ENCODE data around the gene C1orf35. TPM values are rescaled to one million over a fixed set of nuclear protein-coding genes. Genes with fewer than 3 reads are reported as not detected.

The C1orf35 gene
- total and polyA plus RNA-seq, 9 of the 15 experiments (the other 6 are each of a cell fraction or from before 2014, with no cell fraction given): 3.2 to 48.7 (median 12.5) TPM

DNA sequence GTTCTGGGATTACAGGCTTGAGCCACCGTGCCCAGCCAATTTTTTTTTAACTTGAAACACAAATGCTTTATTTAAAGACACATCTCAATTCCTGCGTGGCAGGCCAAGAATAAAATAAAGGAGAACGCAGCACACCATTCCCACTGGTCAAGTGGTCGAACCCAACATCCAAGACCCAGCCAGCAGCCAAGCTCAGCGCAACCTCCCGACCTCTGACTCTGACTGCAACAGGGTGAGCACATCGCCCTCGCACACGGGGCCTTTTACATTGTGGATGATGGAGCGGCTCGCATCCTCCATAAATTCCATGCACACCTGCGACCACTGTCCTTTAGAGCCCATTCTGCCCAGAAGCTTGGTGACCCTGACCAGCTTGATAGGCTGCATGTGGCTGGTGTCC lies 31.5 kb upstream of the C1orf35 start (continued):
- TF ChIP-seq, protein P1, sequence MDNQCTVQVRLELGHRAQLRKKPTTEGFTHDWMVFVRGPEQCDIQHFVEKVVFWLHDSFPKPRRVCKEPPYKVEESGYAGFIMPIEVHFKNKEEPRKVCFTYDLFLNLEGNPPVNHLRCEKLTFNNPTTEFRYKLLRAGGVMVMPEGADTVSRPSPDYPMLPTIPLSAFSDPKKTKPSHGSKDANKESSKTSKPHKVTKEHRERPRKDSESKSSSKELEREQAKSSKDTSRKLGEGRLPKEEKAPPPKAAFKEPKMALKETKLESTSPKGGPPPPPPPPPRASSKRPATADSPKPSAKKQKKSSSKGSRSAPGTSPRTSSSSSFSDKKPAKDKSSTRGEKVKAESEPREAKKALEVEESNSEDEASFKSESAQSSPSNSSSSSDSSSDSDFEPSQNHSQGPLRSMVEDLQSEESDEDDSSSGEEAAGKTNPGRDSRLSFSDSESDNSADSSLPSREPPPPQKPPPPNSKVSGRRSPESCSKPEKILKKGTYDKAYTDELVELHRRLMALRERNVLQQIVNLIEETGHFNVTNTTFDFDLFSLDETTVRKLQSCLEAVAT (IDR thresholded peaks at IDR 0.05): no peak
- TF ChIP-seq ZNF253 (CRISPR knock-in tag; conservative IDR thresholded peaks at IDR 0.05) (no peak), ELF1 (tag; IDR thresholded peaks at IDR 0.05) (no peak), HLTF (IDR thresholded peaks at IDR 0.05) (no peak)
- TF ChIP-seq, protein P2, sequence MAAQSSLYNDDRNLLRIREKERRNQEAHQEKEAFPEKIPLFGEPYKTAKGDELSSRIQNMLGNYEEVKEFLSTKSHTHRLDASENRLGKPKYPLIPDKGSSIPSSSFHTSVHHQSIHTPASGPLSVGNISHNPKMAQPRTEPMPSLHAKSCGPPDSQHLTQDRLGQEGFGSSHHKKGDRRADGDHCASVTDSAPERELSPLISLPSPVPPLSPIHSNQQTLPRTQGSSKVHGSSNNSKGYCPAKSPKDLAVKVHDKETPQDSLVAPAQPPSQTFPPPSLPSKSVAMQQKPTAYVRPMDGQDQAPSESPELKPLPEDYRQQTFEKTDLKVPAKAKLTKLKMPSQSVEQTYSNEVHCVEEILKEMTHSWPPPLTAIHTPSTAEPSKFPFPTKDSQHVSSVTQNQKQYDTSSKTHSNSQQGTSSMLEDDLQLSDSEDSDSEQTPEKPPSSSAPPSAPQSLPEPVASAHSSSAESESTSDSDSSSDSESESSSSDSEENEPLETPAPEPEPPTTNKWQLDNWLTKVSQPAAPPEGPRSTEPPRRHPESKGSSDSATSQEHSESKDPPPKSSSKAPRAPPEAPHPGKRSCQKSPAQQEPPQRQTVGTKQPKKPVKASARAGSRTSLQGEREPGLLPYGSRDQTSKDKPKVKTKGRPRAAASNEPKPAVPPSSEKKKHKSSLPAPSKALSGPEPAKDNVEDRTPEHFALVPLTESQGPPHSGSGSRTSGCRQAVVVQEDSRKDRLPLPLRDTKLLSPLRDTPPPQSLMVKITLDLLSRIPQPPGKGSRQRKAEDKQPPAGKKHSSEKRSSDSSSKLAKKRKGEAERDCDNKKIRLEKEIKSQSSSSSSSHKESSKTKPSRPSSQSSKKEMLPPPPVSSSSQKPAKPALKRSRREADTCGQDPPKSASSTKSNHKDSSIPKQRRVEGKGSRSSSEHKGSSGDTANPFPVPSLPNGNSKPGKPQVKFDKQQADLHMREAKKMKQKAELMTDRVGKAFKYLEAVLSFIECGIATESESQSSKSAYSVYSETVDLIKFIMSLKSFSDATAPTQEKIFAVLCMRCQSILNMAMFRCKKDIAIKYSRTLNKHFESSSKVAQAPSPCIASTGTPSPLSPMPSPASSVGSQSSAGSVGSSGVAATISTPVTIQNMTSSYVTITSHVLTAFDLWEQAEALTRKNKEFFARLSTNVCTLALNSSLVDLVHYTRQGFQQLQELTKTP (IDR thresholded peaks at IDR 0.05; ENCODE audit: low read depth in 1 of 2, partially characterized antibody in 2 of 2): no peak
